ENCODE data around the gene CD99L2.
"Not testable (repeated sequence)": the region's sequence is repeated elsewhere in the genome, so short reads cannot be mapped to it uniquely, and the experiment has no call there.

The CD99L2 gene

GRCh38 chrX:150849486-150849885 is 49.0 kb downstream of the CD99L2 start:
- DNase-seq: no peak

- DNase-seq: peak; percentile 9
These were observed 49.5 kb downstream of the CD99L2 start for GRCh38 chrX:150848914-150849365.

- DNase-seq: no peak
These were observed 51.4 kb downstream of the CD99L2 start for GRCh38 chrX:150847088-150847487.

GRCh38 chrX:150846130-150846529 is 52.3 kb downstream of the CD99L2 start:
- no peak for DNase-seq

GRCh38 chrX:150845091-150845490 is 53.4 kb downstream of the CD99L2 start:
- DNase-seq: no peak

GRCh38 chrX:150844016-150844415 is 54.5 kb downstream of the CD99L2 start:
- no peak for DNase-seq

- DNase-seq: no peak
These were observed 56.2 kb downstream of the CD99L2 start for GRCh38 chrX:150842198-150842685.

DNA sequence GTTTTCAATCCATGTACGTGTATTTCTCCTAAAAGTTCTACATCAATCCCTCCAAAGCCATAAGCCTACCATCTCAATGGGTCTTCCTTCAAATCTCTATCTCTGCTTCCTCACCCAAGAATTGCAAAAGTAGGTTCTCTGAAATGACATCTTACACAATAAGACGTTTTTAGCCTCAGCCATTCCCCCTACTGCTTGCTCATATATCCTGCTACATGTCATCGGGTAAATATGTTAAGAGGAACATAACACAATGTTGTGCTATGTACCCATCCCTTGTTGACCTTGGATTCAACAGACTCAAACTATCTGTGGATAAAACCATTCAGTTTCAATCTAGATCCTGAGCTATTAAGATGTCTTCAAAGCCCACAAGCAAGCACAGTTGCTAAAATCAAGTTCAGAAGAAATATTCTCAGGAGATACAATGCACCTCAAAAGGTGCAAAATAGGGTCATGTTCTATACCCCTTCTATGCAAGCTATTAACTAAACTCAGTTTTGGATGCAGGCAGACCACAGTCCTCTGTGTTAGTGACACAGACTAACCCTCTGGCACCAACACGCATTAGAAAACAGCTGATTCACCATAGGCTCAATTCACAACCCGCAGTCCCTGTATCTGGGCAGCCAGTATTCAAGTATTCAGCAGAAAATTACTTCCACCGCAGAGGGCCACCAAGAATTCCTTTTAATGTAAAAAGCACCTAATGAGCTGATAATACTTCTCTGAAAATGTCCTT is 56.8 kb downstream of the CD99L2 start:
- DNase-seq: no peak

DNA sequence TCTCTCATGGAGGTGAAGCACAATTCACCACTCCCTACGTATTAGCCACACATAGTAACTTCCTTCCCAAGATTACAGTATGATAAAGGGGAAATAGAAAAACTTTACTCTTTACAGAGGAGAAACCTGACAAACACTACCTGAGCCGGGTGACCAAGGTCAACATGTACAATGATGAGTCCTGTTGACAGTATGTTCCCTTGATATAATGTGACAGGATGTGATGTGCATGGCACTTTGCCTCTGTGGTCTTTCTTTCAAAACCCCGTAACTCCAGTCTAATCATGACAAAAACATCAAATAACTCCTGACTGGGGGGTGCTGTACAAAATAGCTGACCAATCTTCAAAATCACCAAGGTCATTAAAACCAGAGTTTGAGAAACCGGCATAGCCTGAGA is 60.6 kb downstream of the CD99L2 start:
- DNase-seq: no peak

- no peak for DNase-seq
These were observed 63.8 kb downstream of the CD99L2 start for GRCh38 chrX:150834695-150835094.

GRCh38 chrX:150833454-150834056 is 64.9 kb downstream of the CD99L2 start:
- DNase-seq: no peak

DNA sequence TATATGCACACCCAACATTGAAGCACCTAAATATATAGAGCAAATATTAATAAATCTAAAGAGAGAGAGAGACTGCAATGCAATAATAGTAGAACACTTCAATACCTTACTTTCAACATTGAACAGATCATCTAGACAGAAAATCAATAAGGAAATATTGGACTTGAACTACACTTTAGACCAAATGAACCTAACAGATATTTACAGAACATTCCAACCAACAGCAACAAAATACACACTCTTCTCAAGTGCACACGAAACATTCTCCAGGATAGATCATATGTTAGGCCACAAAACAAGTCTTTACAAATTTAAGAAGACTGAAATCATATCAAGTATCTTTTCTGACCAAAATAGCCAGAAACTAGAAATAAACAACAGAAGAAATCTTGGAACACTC is 66.6 kb downstream of the CD99L2 start:
- no peak for DNase-seq

DNA sequence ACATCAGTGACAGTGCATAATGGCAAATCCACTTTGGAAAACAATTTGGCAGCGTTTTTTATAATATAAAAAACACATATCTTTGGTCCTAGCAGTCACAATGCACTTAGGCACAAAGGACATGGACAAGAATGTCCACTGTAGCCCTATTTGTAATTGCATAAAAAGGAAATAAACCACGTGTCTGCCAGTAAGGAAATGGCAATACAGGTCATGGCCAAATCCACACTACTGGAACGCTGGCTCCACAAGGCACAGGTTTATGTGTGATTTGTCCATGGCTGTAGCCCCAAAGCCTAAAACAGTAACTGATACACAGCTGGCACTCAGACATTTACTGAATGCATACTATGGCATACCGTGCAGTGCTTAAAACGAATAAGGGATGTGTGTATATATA is 69.7 kb downstream of the CD99L2 start:
- DNase-seq: no peak

DNA sequence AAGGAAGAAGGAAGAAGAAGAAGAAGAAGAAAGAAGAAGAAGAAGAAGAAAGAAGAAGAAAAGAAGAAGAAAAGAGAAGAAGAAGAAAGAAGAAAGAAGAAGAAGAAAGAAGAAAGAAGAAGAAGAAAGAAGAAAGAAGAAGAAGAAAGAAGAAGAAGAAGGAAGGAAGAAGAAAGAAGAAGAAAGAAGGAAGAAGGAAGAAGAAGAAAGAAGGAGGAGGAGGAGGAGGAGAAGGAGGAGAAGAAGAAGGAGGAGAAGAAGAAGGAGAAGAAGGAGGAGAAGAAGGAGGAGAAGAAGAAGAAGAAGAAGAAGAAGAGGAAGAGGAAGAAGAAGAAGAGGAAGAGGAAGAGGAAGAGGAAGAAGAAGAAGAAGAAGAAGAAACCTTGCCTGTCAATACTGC is 74.1 kb downstream of the CD99L2 start:
- not testable (repeated sequence) for DNase-seq

DNA sequence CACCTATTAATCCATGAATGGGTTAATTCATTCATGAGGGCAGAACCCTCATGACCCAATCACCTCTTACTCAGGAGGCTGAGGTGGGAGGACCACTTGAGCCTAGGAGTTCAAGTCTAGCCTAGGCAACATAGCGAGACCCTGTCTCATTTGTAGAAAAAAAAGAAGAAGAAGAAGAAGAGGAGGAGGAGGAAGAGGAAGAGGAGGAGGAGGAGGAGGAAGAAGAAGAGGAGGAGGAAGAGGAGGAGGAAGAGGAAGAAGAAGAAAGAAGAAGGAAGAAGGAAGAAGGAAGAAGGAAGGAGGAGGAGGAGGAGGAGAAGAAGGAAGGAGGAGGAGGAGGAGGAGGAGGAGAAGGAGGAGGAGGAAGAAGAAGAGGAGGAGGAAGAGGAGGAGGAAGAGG is 74.6 kb downstream of the CD99L2 start:
- not testable (repeated sequence) for DNase-seq

GRCh38 chrX:150821971-150822370 is 76.5 kb downstream of the CD99L2 start:
- no peak for DNase-seq

DNA sequence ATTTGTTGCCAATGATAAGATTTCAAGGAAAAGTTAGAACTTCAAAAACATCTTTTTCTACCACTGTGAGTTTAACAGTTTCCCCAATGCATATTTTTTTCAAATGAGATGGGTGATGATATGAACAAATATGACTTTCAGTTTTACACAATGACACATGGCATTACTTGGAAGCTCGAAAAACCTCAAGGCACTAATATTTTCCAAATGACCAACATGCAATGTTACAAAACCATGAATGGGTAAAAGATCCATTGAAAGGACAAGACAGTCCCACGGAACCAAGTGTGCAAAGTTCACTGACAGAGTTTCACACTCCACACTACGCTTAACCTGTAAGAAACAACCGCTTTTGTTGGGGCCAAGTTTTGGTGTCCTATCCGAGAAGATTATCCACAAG is 84.5 kb downstream of the CD99L2 start:
- DNase-seq: no peak

- DNase-seq: no peak
These were observed 91.6 kb downstream of the CD99L2 start for GRCh38 chrX:150806827-150807226.

GRCh38 chrX:150805736-150806135 is 92.7 kb downstream of the CD99L2 start:
- DNase-seq: no peak

DNA sequence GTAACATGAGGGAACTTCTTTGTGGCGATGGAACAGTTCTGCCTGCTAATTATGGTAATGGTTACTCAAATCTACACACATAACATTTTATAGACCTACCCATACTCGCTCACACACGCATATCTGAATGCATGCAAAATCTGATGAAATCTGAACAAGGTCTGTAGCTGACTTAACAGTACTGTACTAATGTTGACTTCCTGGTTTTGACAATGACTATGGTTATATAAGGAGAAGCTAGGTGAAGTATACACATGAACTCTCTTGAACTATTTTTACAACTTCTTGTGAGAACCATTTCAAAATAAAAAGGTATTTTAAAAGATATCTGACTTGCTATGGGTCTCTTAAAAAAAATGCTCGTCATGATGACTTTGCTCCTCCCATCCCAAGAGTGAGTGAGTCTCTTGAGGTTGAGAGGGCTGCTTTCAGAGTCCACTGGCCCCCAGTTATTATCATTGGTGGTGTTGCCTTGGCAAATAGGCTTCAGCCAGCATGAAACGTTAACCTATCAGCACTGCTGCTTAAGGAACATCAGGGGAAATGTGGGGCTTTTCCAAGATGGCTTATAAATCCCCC is 105.4 kb downstream of the CD99L2 start:
- no peak for DNase-seq

DNA sequence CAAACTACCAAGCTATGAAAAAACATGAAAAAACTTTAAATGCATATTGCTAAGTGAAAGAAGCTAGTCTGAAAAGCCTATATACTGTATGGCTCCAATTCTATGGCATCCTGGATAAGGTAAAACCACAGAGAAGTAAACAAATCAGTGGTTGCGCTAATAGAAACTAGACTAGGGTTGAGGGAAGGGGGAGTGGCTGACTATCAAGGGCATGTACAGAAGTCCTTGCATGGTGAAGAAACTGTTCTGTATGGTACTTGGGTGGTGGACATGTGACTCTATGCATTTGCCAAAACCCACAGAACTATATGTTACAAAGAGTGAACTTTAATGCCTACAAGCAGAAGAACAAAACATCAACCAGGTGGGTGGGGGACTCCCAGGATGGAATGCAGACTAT is 108.4 kb downstream of the CD99L2 start:
- DNase-seq: no peak

DNA sequence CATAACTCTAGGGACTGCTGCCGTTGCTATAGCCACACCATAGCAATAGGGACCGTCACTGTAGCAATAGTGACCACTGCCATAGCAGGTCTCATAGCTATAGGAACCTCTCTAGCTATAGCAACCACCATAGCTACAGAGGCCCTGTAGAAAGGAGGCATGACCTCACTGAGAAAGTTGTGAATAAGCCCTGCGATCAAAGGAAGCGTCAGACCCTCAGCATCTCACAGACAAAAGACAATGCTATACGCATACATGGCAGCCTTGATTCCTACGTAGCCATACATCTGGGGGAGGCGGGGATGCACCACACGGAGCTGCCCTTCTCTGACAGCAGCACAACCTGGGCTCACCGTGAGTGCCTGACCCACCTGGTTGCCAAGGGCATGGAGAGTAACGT is 116.8 kb downstream of the CD99L2 start:
- no peak for DNase-seq

GRCh38 chrX:150779385-150779784 is 119.1 kb downstream of the CD99L2 start:
- DNase-seq: no peak

GRCh38 chrX:150777328-150777992 is 121.0 kb downstream of the CD99L2 start:
- no peak for DNase-seq

All from NCI-H2107 (cell line).